ENCODE results near the gene VAV3. TPM values are rescaled to one million over a fixed set of nuclear protein-coding genes. Genes with fewer than 3 reads are reported as not detected.

VAV3 gene
- total and polyA plus RNA-seq, 2 of the 8 experiments (the other 6 are each of a cell fraction or from before 2014, with no cell fraction given): 2.9 to 7.9 TPM

DNA sequence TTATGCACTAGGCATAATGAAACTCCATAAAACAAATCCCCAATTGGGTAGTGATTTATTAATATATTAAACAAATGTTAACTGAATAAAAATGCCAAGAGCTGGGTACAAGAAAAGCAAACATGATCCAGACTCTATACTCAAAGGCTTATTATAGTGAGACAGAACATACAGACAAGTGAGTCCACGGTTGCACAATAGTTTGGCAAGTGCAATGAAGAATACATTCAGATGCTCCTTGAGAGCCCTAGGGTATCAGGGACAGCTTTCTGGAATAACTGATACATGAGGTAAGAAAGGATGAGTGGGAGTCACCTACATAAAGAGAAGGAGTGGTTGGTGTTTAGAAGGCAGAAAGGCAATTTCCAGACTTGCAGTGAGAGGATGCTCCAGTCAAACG, 85.1 kb downstream of the VAV3 start:
- H2BK15ac ChIP-seq (ENCODE audit: low read length): no peak overlapping the region
- ChIA-PET CTCF (ENCODE audit: partially characterized antibody) (interaction anchor here (1.3 kb wide), 1 partner anchor 16 kb away, joined by 3 read pairs; no protein-coding TSS in a partner anchor), POLR2A (ENCODE audit: partially characterized antibody) (no interaction called here)
- H4K20me1 ChIP-seq (replicated peaks in 1 of 2; ENCODE audit: control insufficient read depth in 1 of 2, insufficient read depth in 2 of 2, low read length in 2 of 2): no peaks in the 10 kb centered on the region
- H4K91ac ChIP-seq (replicated peaks; ENCODE audit: insufficient read length, low read length): no peak overlapping the region
- no peak overlapping the region for H2BK12ac ChIP-seq (ENCODE audit: low read depth, low read length)
- DNase-seq (ENCODE audit: low read depth in 1 of 2, low spot score in 2 of 2) (no peak), FAIRE-seq (no peak)
- no peaks in the 10 kb centered on the region for H3K79me1 ChIP-seq (ENCODE audit: low read depth, low read length)
- H2AFZ ChIP-seq (ENCODE audit: low read length): no peak overlapping the region
- no peak overlapping the region for H3K4me3 ChIP-seq (ENCODE audit: extremely low read depth in 1 of 4, insufficient read depth in 2 of 4, low read depth in 3 of 4, low read length in 4 of 4)
- no peak overlapping the region for H3K18ac ChIP-seq (ENCODE audit: extremely low read depth, low read length)
- no peak overlapping the region for H3K9ac ChIP-seq (replicated peaks in 1 of 4; ENCODE audit: extremely low read depth in 1 of 4, low read depth in 3 of 4, low read length in 3 of 4)
- H2BK20ac ChIP-seq (ENCODE audit: low read length): no peak overlapping the region
- TF ChIP-seq SAP30 (IDR thresholded peaks at IDR 0.05; ENCODE audit: insufficient read depth, insufficient replicate concordance, low read length) (no peak), SIX5 (IDR thresholded peaks at IDR 0.05; ENCODE audit: low read depth, low read length) (no peak), SRF (IDR thresholded peaks at IDR 0.05; ENCODE audit: low read depth, low read length) (no peak)
- H4K8ac ChIP-seq (ENCODE audit: extremely low read depth, insufficient read depth, low read length): no peak overlapping the region
- peaks cover 0 to 5% (median 0%) of the 10 kb centered on the region in 4 experiments; a peak in 3 of 7 replicates for H3K4me1 ChIP-seq (replicated peaks in 1 of 4; ENCODE audit: control insufficient read depth in 3 of 4, insufficient read depth in 4 of 4, low read length in 3 of 4)
- no peak overlapping the region for H2AK5ac ChIP-seq (ENCODE audit: low read depth, low read length)
- no peak overlapping the region for H4K5ac ChIP-seq (ENCODE audit: insufficient read length, low read depth, low read length)
- H3K79me2 ChIP-seq (ENCODE audit: control insufficient read depth in 1 of 2, insufficient read depth in 2 of 2, low read length in 2 of 2): no peaks in the 10 kb centered on the region
- no peak overlapping the region for H2BK120ac ChIP-seq (replicated peaks; ENCODE audit: low read depth, low read length)
- no peak overlapping the region for H3K23ac ChIP-seq (ENCODE audit: insufficient read length)
- no peak overlapping the region for H3K4ac ChIP-seq (replicated peaks; ENCODE audit: insufficient read length, low read depth, low read length)
- no peak overlapping the region for H3K14ac ChIP-seq (ENCODE audit: insufficient read length)
- no peak overlapping the region for H3K56ac ChIP-seq (replicated peaks; ENCODE audit: insufficient read length, low read depth, low read length)
- H3K27me3 ChIP-seq (replicated peaks in 1 of 4; ENCODE audit: control insufficient read depth in 3 of 4, extremely low read depth in 1 of 4, insufficient read depth in 3 of 4, low read length in 3 of 4): no peaks in the 10 kb centered on the region
- WGBS, 2 experiments (ENCODE audit: extremely low coverage in 1 of 2, insufficient coverage in 1 of 2, insufficient read length in 1 of 2, insufficient replicate concordance in 2 of 2, low coverage in 1 of 2, low lambda C conversion rate in 2 of 2, missing lambda C conversion rate in 1 of 2): 97% methylated on average over 2 of the region's 2 CpGs; no CpG with 5 or more reads in 1 of the 2 experiments
- H3K36me3 ChIP-seq (ENCODE audit: control insufficient read depth in 2 of 4, insufficient read depth in 4 of 4, low read length in 3 of 4): no peaks in the 10 kb centered on the region
- H3K4me2 ChIP-seq (ENCODE audit: insufficient read depth in 1 of 2, low read depth in 2 of 2, low read length in 2 of 2): no peak overlapping the region
- H3K9me3 ChIP-seq (ENCODE audit: insufficient read depth in 2 of 2, low read depth in 1 of 2, low read length in 1 of 2): no peaks in the 10 kb centered on the region
- no peaks in the 10 kb centered on the region for H3K23me2 ChIP-seq (ENCODE audit: low read depth, low read length)
- no peak overlapping the region for H2BK5ac ChIP-seq (ENCODE audit: low read depth, low read length)
- no peak overlapping the region for H3K27ac ChIP-seq (ENCODE audit: low read depth, low read length)
